ENCODE measurements around the gene CHRDL1.
"Not testable (repeated sequence)": the region's sequence is repeated elsewhere in the genome, so short reads cannot be mapped to it uniquely, and the experiment has no call there.

GRCh38 chrX:110816543-110816942, 20.9 kb upstream of the CHRDL1 start:
- TF ChIP-seq SPI1 (IDR thresholded peaks at IDR 0.05; ENCODE audit: low read depth, low read length); POLR2AphosphoS5 (IDR thresholded peaks at IDR 0.05; ENCODE audit: low read depth, low read length); POLR2A (IDR thresholded peaks at IDR 0.05; ENCODE audit: low read depth, low read length); PAX5 (IDR thresholded peaks at IDR 0.05; ENCODE audit: insufficient read depth, low read length, severe bottlenecking); TAF1 (IDR thresholded peaks at IDR 0.05; ENCODE audit: low read depth, low read length); POU2F2 (IDR thresholded peaks at IDR 0.05; ENCODE audit: low read depth, low read length): not testable (repeated sequence)
